Keratinocyte (primary cell): ENCODE data around the gene SERGEF. TPM values are rescaled to one million over a fixed set of nuclear protein-coding genes. Genes with fewer than 3 reads are reported as not detected.

ENCODE experiments used
- DNase-seq: peaks from one replicate; pipeline ENCODE4 v3.0.0-alpha.2; 2011; ENCODE audit warnings: low read depth, missing footprints, low spot score
- FAIRE-seq: peaks from 2 replicates; lab custom pipeline; 2011; peaks lifted over from hg19 to GRCh38; lab: Jason Lieb, UNC
- H2AFZ ChIP-seq: 2 replicates; pipeline ENCODE4 v1.6.0; 2012; ENCODE audit warnings: low read length, control low read depth, inconsistent platforms; ENCODE audit not compliant: control insufficient read depth
- H3K27ac ChIP-seq: 2 replicates; pipeline ENCODE4 v1.5.1; 2011; ENCODE audit warnings: low read length; ENCODE audit not compliant: control insufficient read depth, insufficient read depth
- H3K27me3 ChIP-seq: 3 replicates; pipeline ENCODE4 v1.6.0; 2011; ENCODE audit warnings: low read length; ENCODE audit not compliant: control insufficient read depth, insufficient read depth; ENCODE audit errors: extremely low read depth
- H3K36me3 ChIP-seq, 2 experiments: 2 replicates in 1 of 2; 3 replicates in 1 of 2; pipeline ENCODE4 v1.5.1; 2011; ENCODE audit warnings: low read length in 2 of 2, mild to moderate bottlenecking in 1 of 2; ENCODE audit not compliant: control insufficient read depth in 2 of 2, insufficient read depth in 2 of 2; ENCODE audit errors: extremely low read depth in 1 of 2
- H3K4me1 ChIP-seq: 3 replicates; pipeline ENCODE4 v1.5.1; 2011; ENCODE audit warnings: low read length; ENCODE audit not compliant: control insufficient read depth, insufficient read depth; ENCODE audit errors: extremely low read depth
- H3K4me2 ChIP-seq: 3 replicates; pipeline ENCODE4 v1.6.0; 2011; ENCODE audit warnings: low read depth, low read length; ENCODE audit not compliant: control insufficient read depth, insufficient read depth; ENCODE audit errors: extremely low read depth
- H3K4me3 ChIP-seq, 3 experiments: fragments of 200-600 bp in 1 of 3; sonication (generic) in 1 of 3; 2 replicates in 2 of 3; 3 replicates in 1 of 3; pipeline ENCODE4 v1.5.1; 2011 to 2016; ENCODE audit warnings: low read length in 3 of 3, mild to moderate bottlenecking in 3 of 3, control low read depth in 2 of 3, inconsistent platforms in 1 of 3, low read depth in 1 of 3, mixed read lengths in 1 of 3, mixed run types in 1 of 3, moderate library complexity in 1 of 3; ENCODE audit not compliant: control insufficient read depth in 2 of 3, insufficient read depth in 2 of 3; ENCODE audit errors: extremely low read depth in 1 of 3
- H3K79me2 ChIP-seq: 2 replicates; pipeline ENCODE4 v1.6.0; 2012; ENCODE audit warnings: low read length; ENCODE audit not compliant: control insufficient read depth, insufficient read depth
- H3K9ac ChIP-seq: 3 replicates; pipeline ENCODE4 v1.6.0; 2011; ENCODE audit warnings: low read length; ENCODE audit not compliant: control insufficient read depth, insufficient read depth; ENCODE audit errors: extremely low read depth
- H3K9me1 ChIP-seq: 3 replicates; pipeline ENCODE4 v1.6.0; 2011; ENCODE audit warnings: low read length; ENCODE audit not compliant: control insufficient read depth, insufficient read depth; ENCODE audit errors: extremely low read depth
- H3K9me3 ChIP-seq: 2 replicates; pipeline ENCODE4 v1.5.1; 2012; ENCODE audit warnings: low read depth, low read length; ENCODE audit not compliant: control insufficient read depth
- H4K20me1 ChIP-seq: 3 replicates; pipeline ENCODE4 v1.6.0; 2011; ENCODE audit warnings: low read length; ENCODE audit not compliant: control insufficient read depth, insufficient read depth; ENCODE audit errors: extremely low read depth
- CTCF ChIP-seq, 3 experiments: IDR thresholded peaks in 1 of 3; conservative IDR thresholded peaks in 1 of 3; optimal IDR thresholded peaks in 1 of 3; 2 replicates in 2 of 3; 3 replicates in 1 of 3; pipeline versions ENCODE3 to v1.5.1; 2011; ENCODE audit warnings: low read length in 3 of 3, mild to moderate bottlenecking in 3 of 3, moderate library complexity in 2 of 3, control low read depth in 1 of 3, inconsistent platforms in 1 of 3; ENCODE audit not compliant: insufficient read depth in 2 of 3; ENCODE audit errors: extremely low read depth in 1 of 3
- EZH2 ChIP-seq: IDR thresholded peaks from one replicate; pipeline ENCODE4 v1.6.1; 2012; ENCODE audit warnings: inconsistent platforms, mild to moderate bottlenecking, low read length, moderate library complexity
- dilution Hi-C: fragments of 300-500 bp; cut with MboI; formaldehyde crosslinking; loops from one replicate; pipeline ENCODE4 v1.7.0; 2020; ENCODE audit warnings: low sequenced_read_pairs; ENCODE audit not compliant: extremely low pct_ligation_motif_present
- polyA plus RNA-seq, 5 experiments: library from polyadenylated mRNA; depleted of rRNA in 3 of 5; stranded (reverse) in 3 of 5; stranded (forward) in 1 of 5; unstranded in 1 of 5; fragments of >200 nt; gene quantifications; 1 replicate in 1 of 5; 2 replicates in 3 of 5; 3 replicates in 1 of 5; pipeline versions ENCODE4 v1.2.1 to v1.2.3, GENCODE V29; 2011 to 2012; ENCODE audit warnings: missing spikeins in 2 of 5, low read depth in 1 of 5, low replicate concordance in 1 of 5

Gene SERGEF
- polyA plus RNA-seq, 1 donor (not counting 4 experiments of a cell fraction or from before 2014, with no cell fraction given) = 15.6 TPM

- no peak overlapping the region for H3K9ac ChIP-seq
- no peak overlapping the region for H2AFZ ChIP-seq
- DNase-seq = no peak
- H3K27ac ChIP-seq = no peak overlapping the region
- H4K20me1 ChIP-seq = no peaks in the 10 kb centered on the region
- H3K9me1 ChIP-seq = no peaks in the 10 kb centered on the region
- H3K27me3 ChIP-seq = no peaks in the 10 kb centered on the region
- H3K4me1 ChIP-seq = no peaks in the 10 kb centered on the region
- H3K9me3 ChIP-seq = no peaks in the 10 kb centered on the region
- no peak for FAIRE-seq
- no peaks in the 10 kb centered on the region for H3K79me2 ChIP-seq
- H3K4me3 ChIP-seq = no peak overlapping the region
- dilution Hi-C loops = no loop called here
- H3K36me3 ChIP-seq = no peaks in the 10 kb centered on the region
- TF ChIP-seq EZH2 (no peak), CTCF (optimal IDR thresholded peaks at IDR 0.05 in 1 of 3, IDR thresholded peaks at IDR 0.05 in 1 of 3, conservative IDR thresholded peaks at IDR 0.05 in 1 of 3; ENCODE audit: extremely low read depth in 1 of 3, insufficient read depth in 2 of 3, low read length in 3 of 3) (no peak)
- no peak overlapping the region for H3K4me2 ChIP-seq
Observed at GRCh38 chr11:18056561-18057181, 43.8 kb upstream of the SERGEF start.

- TF ChIP-seq EZH2 (no peak), CTCF (optimal IDR thresholded peaks at IDR 0.05 in 1 of 3, IDR thresholded peaks at IDR 0.05 in 1 of 3, conservative IDR thresholded peaks at IDR 0.05 in 1 of 3; ENCODE audit: extremely low read depth in 1 of 3, insufficient read depth in 2 of 3, low read length in 3 of 3) (no peak)
- Histone ChIP-seq H4K20me1 (no peaks in the 10 kb centered on the region), H3K4me2 (no peak overlapping the region), H2AFZ (no peak overlapping the region), H3K27me3 (no peaks in the 10 kb centered on the region), H3K9me3 (no peaks in the 10 kb centered on the region), H3K9me1 (no peaks in the 10 kb centered on the region), H3K36me3 (no peaks in the 10 kb centered on the region), H3K9ac (no peak overlapping the region), H3K4me3 (no peak overlapping the region), H3K79me2 (no peaks in the 10 kb centered on the region), H3K4me1 (no peaks in the 10 kb centered on the region), H3K27ac (no peak overlapping the region)
- no peak for FAIRE-seq
- dilution Hi-C loops = no loop called here
- no peak for DNase-seq
Observed at GRCh38 chr11:18054511-18055103, 41.8 kb upstream of the SERGEF start.
